ENCODE measurements around the gene PTGDR2. TPM values are rescaled to one million over a fixed set of nuclear protein-coding genes. Genes with fewer than 3 reads are reported as not detected.
A peak's percentile ranks its signal among the peaks of the same experiment; 100 is the strongest.

PTGDR2 gene
- total RNA-seq, 1 experiment from 2014 or later: 0.12 TPM

DNA sequence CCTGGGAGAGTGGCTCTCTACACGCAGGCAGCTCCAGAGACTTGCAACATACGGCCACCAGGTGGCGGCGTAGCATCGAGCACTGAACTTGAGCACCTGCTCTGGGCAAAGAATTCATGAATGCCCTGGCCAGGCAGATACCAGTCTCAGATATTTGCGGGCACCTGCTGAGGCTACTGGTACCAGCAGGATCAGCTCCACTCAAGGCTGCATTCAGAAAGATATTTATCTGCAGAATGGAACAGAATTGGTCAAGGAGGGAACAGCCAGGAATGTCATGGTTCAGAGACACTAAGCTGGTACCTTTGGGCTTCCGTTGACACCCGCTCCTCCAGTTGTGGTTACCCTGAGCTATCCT is 24.6 kb downstream of the PTGDR2 start:
- intact Hi-C loops (cut with micrococcal nuclease): loop anchor here (1.0 to 5.0 kb wide), 6 partner anchors 56 to 556 kb away; no protein-coding TSS in a partner anchor
- ATAC-seq: peak; percentile 98
- H3K4me1 ChIP-seq (ENCODE audit: control insufficient read depth in 1 of 2, insufficient read depth in 2 of 2, low read length in 2 of 2): peaks cover 0 to 5% of the 10 kb centered on the region in 2 experiments; a peak in 2 of 4 replicates
- RAD21 ChIA-PET (ENCODE audit: low non-redundant PET in 1 of 2, low total read pairs in 2 of 2, uncharacterized antibody in 2 of 2, unreplicated experiment in 2 of 2): interaction anchor here (1.7 to 2.3 kb wide), 3 partner anchors 56 to 68 kb away, joined by 7 to 21 read pairs (median 14); no protein-coding TSS in a partner anchor
- H3K4me2 ChIP-seq (ENCODE audit: low read length): peak overlapping the region; percentile 63
- no TSS peak for BruUV-seq (replicated peaks)
- no peaks in the 10 kb centered on the region for H3K36me3 ChIP-seq (ENCODE audit: control insufficient read depth in 1 of 2, insufficient read depth in 2 of 2, low read length in 2 of 2)
- peak; percentile 68 for DNase-seq (ENCODE audit: low read depth, low spot score)
- H3K79me2 ChIP-seq (ENCODE audit: insufficient read depth, low read length): no peaks in the 10 kb centered on the region
- no peaks in the 10 kb centered on the region for H4K20me1 ChIP-seq (ENCODE audit: insufficient read depth)
- H3K27me3 ChIP-seq (ENCODE audit: insufficient read depth, low read length): peaks cover 14% of the 10 kb centered on the region; the same call in 1 of the 2 replicates
- H2AFZ ChIP-seq (ENCODE audit: low read depth, low read length, poor library complexity, severe bottlenecking): peak overlapping the region; percentile 89
- POLR2A ChIA-PET: interaction anchor here (1.1 to 2.1 kb wide), 4 partner anchors 57 to 93 kb away, joined by 3 to 6 read pairs (median 4); partner anchors contain the start of gene TMEM109
- no peaks in the 10 kb centered on the region for H3K9me3 ChIP-seq (ENCODE audit: control insufficient read depth in 1 of 2, insufficient read depth in 1 of 2, low read depth in 1 of 2, low read length in 2 of 2)
- H3K27ac ChIP-seq (ENCODE audit: low read depth, low read length): no peak overlapping the region
- no peak for TF ChIP-seq TCF7L2 (IDR thresholded peaks at IDR 0.05; ENCODE audit: borderline replicate concordance, extremely low read depth, insufficient read depth, insufficient read length)
- peak; percentile 29 for TF ChIP-seq YY1 (IDR thresholded peaks at IDR 0.05; ENCODE audit: extremely low read depth, insufficient replicate concordance, low read depth, low read length)
- peak; percentile 97 for TF ChIP-seq RAD21 (IDR thresholded peaks at IDR 0.05; ENCODE audit: low read depth)
- TF ChIP-seq EGR1 (IDR thresholded peaks at IDR 0.05; ENCODE audit: low read depth): no peak
- TF ChIP-seq, protein P1, sequence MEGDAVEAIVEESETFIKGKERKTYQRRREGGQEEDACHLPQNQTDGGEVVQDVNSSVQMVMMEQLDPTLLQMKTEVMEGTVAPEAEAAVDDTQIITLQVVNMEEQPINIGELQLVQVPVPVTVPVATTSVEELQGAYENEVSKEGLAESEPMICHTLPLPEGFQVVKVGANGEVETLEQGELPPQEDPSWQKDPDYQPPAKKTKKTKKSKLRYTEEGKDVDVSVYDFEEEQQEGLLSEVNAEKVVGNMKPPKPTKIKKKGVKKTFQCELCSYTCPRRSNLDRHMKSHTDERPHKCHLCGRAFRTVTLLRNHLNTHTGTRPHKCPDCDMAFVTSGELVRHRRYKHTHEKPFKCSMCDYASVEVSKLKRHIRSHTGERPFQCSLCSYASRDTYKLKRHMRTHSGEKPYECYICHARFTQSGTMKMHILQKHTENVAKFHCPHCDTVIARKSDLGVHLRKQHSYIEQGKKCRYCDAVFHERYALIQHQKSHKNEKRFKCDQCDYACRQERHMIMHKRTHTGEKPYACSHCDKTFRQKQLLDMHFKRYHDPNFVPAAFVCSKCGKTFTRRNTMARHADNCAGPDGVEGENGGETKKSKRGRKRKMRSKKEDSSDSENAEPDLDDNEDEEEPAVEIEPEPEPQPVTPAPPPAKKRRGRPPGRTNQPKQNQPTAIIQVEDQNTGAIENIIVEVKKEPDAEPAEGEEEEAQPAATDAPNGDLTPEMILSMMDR (IDR thresholded peaks at IDR 0.05 in 2 of 3, conservative IDR thresholded peaks at IDR 0.05 in 1 of 3; ENCODE audit: borderline replicate concordance in 1 of 3, insufficient read depth in 1 of 3, low read depth in 2 of 3, low read length in 2 of 3): peak; percentile 88 to 98 (median 91)
- TF ChIP-seq EZH2phosphoT487 (IDR thresholded peaks at IDR 0.05; ENCODE audit: borderline replicate concordance): no peak
- no peak for TF ChIP-seq POLR2AphosphoS5 (IDR thresholded peaks at IDR 0.05; ENCODE audit: low read depth, low read length)
- peak overlapping the region; percentile 4 to 13; a peak in 2 of 4 replicates for H3K4me3 ChIP-seq (replicated peaks in 1 of 2; ENCODE audit: low read depth in 1 of 2, low read length in 2 of 2)
- H3K9me2 ChIP-seq (ENCODE audit: insufficient read depth): no peaks in the 10 kb centered on the region
- CTCF ChIA-PET: interaction anchor here (0.6 to 5.2 kb wide), 21 partner anchors 9 to 562 kb away, joined by 3 to 86 read pairs (median 5); partner anchors contain the start of gene PTGDR2
- no peak overlapping the region for H3K9ac ChIP-seq (ENCODE audit: low read length)

All from HCT116 (cell line).